ENCODE data around the gene CCN5.

GRCh38 chr20:44768256-44768655, 53.1 kb downstream of the CCN5 start:
- no peak for TF ChIP-seq CTCF (conservative IDR thresholded peaks at IDR 0.05; ENCODE audit: low read depth, low read length)
- no peak for TF ChIP-seq EZH2phosphoT487 (IDR thresholded peaks at IDR 0.05; ENCODE audit: borderline replicate concordance, low read length)
- no peak for TF ChIP-seq EZH2 (IDR thresholded peaks at IDR 0.05; ENCODE audit: low read length, unreplicated experiment)
